GM18526 (cell line): ENCODE data around the gene RNF181.

Source experiments
- POLR2A ChIP-seq: IDR thresholded peaks from 3 replicates; pipeline ENCODE4 v1.6.1; 2011; ENCODE audit not compliant: insufficient read length; ENCODE audit errors: extremely low read depth

RNF181 gene

GRCh38 chr2:85561280-85562212 is 34.0 kb upstream of the RNF181 start, which contains the start of gene GGCX:
Gene GGCX, minus strand, starts transcription at chr2:85561493. Its CDS starts 65 bp downstream, at chr2:85561428.
- TF ChIP-seq POLR2A = peak; percentile 96

GRCh38 chr2:85564144-85564563 is 31.4 kb upstream of the RNF181 start:
- TF ChIP-seq POLR2A = no peak

- TF ChIP-seq POLR2A = no peak
Observed at GRCh38 chr2:85566265-85566664, 29.3 kb upstream of the RNF181 start.

- no peak for TF ChIP-seq POLR2A
Observed at GRCh38 chr2:85575739-85576138, 19.8 kb upstream of the RNF181 start.

GRCh38 chr2:85577063-85577385 is 18.5 kb upstream of the RNF181 start:
- no peak for TF ChIP-seq POLR2A

- peak; percentile 47 for TF ChIP-seq POLR2A
Observed at GRCh38 chr2:85577386-85578242, 17.9 kb upstream of the RNF181 start, which contains the start of gene VAMP8. Gene VAMP8, plus strand, starts transcription at chr2:85577586. Its CDS starts 61 bp downstream, at chr2:85577647.

GRCh38 chr2:85578243-85579180 is 17.0 kb upstream of the RNF181 start:
- no peak for TF ChIP-seq POLR2A

- TF ChIP-seq POLR2A = no peak
Observed at GRCh38 chr2:85579266-85579935, 16.1 kb upstream of the RNF181 start.

- TF ChIP-seq POLR2A = no peak
Observed at GRCh38 chr2:85580206-85580605, 15.3 kb upstream of the RNF181 start.

- no peak for TF ChIP-seq POLR2A
Observed at GRCh38 chr2:85582492-85582891, 13.1 kb upstream of the RNF181 start.

- no peak for TF ChIP-seq POLR2A
Observed at GRCh38 chr2:85583667-85584353, 11.7 kb upstream of the RNF181 start.

GRCh38 chr2:85584354-85584856 is 11.1 kb upstream of the RNF181 start, which contains the start of gene VAMP5:
Gene VAMP5, plus strand, starts transcription at chr2:85584431. Its CDS starts 60 bp downstream, at chr2:85584491.
- TF ChIP-seq POLR2A = no peak

GRCh38 chr2:85584857-85585780 is 10.4 kb upstream of the RNF181 start:
- TF ChIP-seq POLR2A = no peak

GRCh38 chr2:85585781-85586105 is 9.8 kb upstream of the RNF181 start:
- TF ChIP-seq POLR2A = no peak
